HCT116 (cell line): ENCODE results near the gene ISL2. TPM values are rescaled to one million over a fixed set of nuclear protein-coding genes. Genes with fewer than 3 reads are reported as not detected.

Experiments used
- ATAC-seq: fragments of 200-7000 bp; cut with Tn5 transposase; 2 replicates; pipeline ENCODE4 v1.9.1; 2020; ENCODE audit warnings: mild to moderate bottlenecking, moderate library complexity
- BruUV-seq: library from RNA; stranded (reverse); fragments of 400-500 nt; replicated peaks from 2 replicates; lab custom pipeline; 2021; lab: Mats Ljungman, UMichigan
- CTCF ChIA-PET: fragments of 300-600 bp; sonication (Branson Sonifier 250); formaldehyde crosslinking; loops from one replicate; lab custom pipeline; 2021; ENCODE audit warnings: antibody characterized with exemption; lab: Charles Lee
- POLR2A ChIA-PET: fragments of 300-600, 350-600 bp; sonication (Branson Sonifier 250); formaldehyde crosslinking; loops from one replicate; lab custom pipeline; 2021; ENCODE audit warnings: antibody characterized with exemption; lab: Charles Lee
- RAD21 ChIA-PET, 2 experiments: fragments of 300-600 bp; sonication (Branson Sonifier 250); formaldehyde crosslinking; loops; one replicate each; lab custom pipeline; 2023; ENCODE audit warnings: low total read pairs in 2 of 2; ENCODE audit not compliant: uncharacterized antibody in 2 of 2, unreplicated experiment in 2 of 2, low non-redundant PET in 1 of 2; lab: Charles Lee
- DNase-seq: peaks from one replicate; pipeline ENCODE4 v3.0.0-alpha.2; 2010; ENCODE audit warnings: low read depth, low spot score
- H2AFZ ChIP-seq: fragments of 200-600 bp; shearing (Covaris generic), sonication (generic); 2 replicates; pipeline ENCODE4 v1.6.1; 2017; ENCODE audit warnings: low read depth, mixed run types, mixed read lengths, antibody characterized with exemption, low read length; ENCODE audit not compliant: poor library complexity, severe bottlenecking
- H3K27ac ChIP-seq: 2 replicates; pipeline ENCODE4 v1.5.1; 2012; ENCODE audit warnings: low read depth, low read length
- H3K27me3 ChIP-seq: fragments of 200-600 bp; sonication (generic); 2 replicates; pipeline ENCODE4 v1.6.1; 2016; ENCODE audit warnings: mixed run types, low read length, mixed read lengths; ENCODE audit not compliant: insufficient read depth
- H3K36me3 ChIP-seq, 2 experiments: fragments of 200-500 bp in 1 of 2; fragments of 200-600 bp in 1 of 2; sonication (Bioruptor generic) in 1 of 2; sonication (generic) in 1 of 2; 2 replicates each; pipeline versions ENCODE4 v1.5.1 to v1.6.1; 2014 to 2016; ENCODE audit warnings: low read length in 2 of 2, inconsistent platforms in 1 of 2, mixed read lengths in 1 of 2, mixed run types in 1 of 2; ENCODE audit not compliant: insufficient read depth in 2 of 2, control insufficient read depth in 1 of 2
- H3K4me1 ChIP-seq, 2 experiments: fragments of 200-600 bp in 1 of 2; sonication (generic) in 1 of 2; 2 replicates each; pipeline versions ENCODE4 v1.5.1 to v1.6.1; 2012 to 2017; ENCODE audit warnings: low read length in 2 of 2, inconsistent platforms in 1 of 2, mild to moderate bottlenecking in 1 of 2, mixed read lengths in 1 of 2, mixed run types in 1 of 2, moderate library complexity in 1 of 2; ENCODE audit not compliant: insufficient read depth in 2 of 2, control insufficient read depth in 1 of 2
- H3K4me2 ChIP-seq: fragments of 200-600 bp; sonication (generic); 2 replicates; pipeline ENCODE4 v1.6.1; 2017; ENCODE audit warnings: mixed run types, low read length, mixed read lengths
- H3K4me3 ChIP-seq, 2 experiments: fragments of 200-600 bp in 1 of 2; sonication (generic) in 1 of 2; replicated peaks in 1 of 2; 2 replicates each; pipeline ENCODE4 v1.5.1; 2011 to 2016; ENCODE audit warnings: low read length in 2 of 2, control low read depth in 1 of 2, low read depth in 1 of 2, mild to moderate bottlenecking in 1 of 2, mixed read lengths in 1 of 2, mixed run types in 1 of 2
- H3K79me2 ChIP-seq: fragments of 200-600 bp; sonication (generic); 2 replicates; pipeline ENCODE4 v1.6.1; 2017; ENCODE audit warnings: mild to moderate bottlenecking, mixed run types, low read length, moderate library complexity, mixed read lengths; ENCODE audit not compliant: insufficient read depth
- H3K9ac ChIP-seq: fragments of 200-600 bp; sonication (generic); 2 replicates; pipeline ENCODE4 v1.6.1; 2016; ENCODE audit warnings: low read length, mixed read lengths
- H3K9me2 ChIP-seq: fragments of 200-600 bp; sonication (generic), shearing (Covaris generic); 2 replicates; pipeline ENCODE4 v1.6.1; 2017; ENCODE audit warnings: mixed run types, mild to moderate bottlenecking, moderate library complexity; ENCODE audit not compliant: insufficient read depth
- H3K9me3 ChIP-seq, 2 experiments: fragments of 200-500 bp in 1 of 2; fragments of 200-600 bp in 1 of 2; sonication (Bioruptor generic) in 1 of 2; sonication (generic) in 1 of 2; 2 replicates each; pipeline ENCODE4 v1.6.1; 2014 to 2017; ENCODE audit warnings: low read length in 2 of 2, mixed read lengths in 2 of 2, inconsistent platforms in 1 of 2, low read depth in 1 of 2, mild to moderate bottlenecking in 1 of 2, mixed run types in 1 of 2, moderate library complexity in 1 of 2; ENCODE audit not compliant: control insufficient read depth in 1 of 2, insufficient read depth in 1 of 2
- H4K20me1 ChIP-seq: fragments of 200-600 bp; sonication (generic), shearing (Covaris generic); 2 replicates; pipeline ENCODE4 v1.6.1; 2017; ENCODE audit warnings: mixed run types, mild to moderate bottlenecking, moderate library complexity; ENCODE audit not compliant: insufficient read depth
- ATF3 ChIP-seq: IDR thresholded peaks from 2 replicates; pipeline ENCODE4 v1.6.1; 2012
- CEBPB ChIP-seq: IDR thresholded peaks from 2 replicates; pipeline ENCODE4 v1.6.1; 2012; ENCODE audit warnings: low read depth
- EGR1 ChIP-seq: IDR thresholded peaks from 2 replicates; pipeline ENCODE4 v1.6.1; 2012; ENCODE audit warnings: low read depth
- ELF1 ChIP-seq: IDR thresholded peaks from 2 replicates; pipeline ENCODE4 v1.6.1; 2012; ENCODE audit warnings: low read depth, borderline replicate concordance
- EZH2 ChIP-seq: fragments of 200-600 bp; sonication (generic); IDR thresholded peaks from 2 replicates; pipeline ENCODE4 v1.6.1; 2017; ENCODE audit warnings: antibody characterized with exemption, mixed run types
- EZH2phosphoT487 ChIP-seq: fragments of 200-600 bp; IDR thresholded peaks from 2 replicates; pipeline ENCODE4 v1.6.1; 2018; ENCODE audit warnings: antibody characterized with exemption, borderline replicate concordance
- FOSL1 ChIP-seq: IDR thresholded peaks from 2 replicates; pipeline ENCODE4 v1.6.1; 2012; ENCODE audit warnings: low read depth
- JUND ChIP-seq: IDR thresholded peaks from 2 replicates; pipeline ENCODE4 v1.6.1; 2012
- POLR2A ChIP-seq: IDR thresholded peaks from 2 replicates; pipeline ENCODE4 v1.7.0; 2011; ENCODE audit warnings: borderline replicate concordance; ENCODE audit not compliant: insufficient read depth, insufficient read length; ENCODE audit errors: extremely low read depth
- POLR2AphosphoS5 ChIP-seq: IDR thresholded peaks from 2 replicates; pipeline ENCODE4 v1.6.1; 2011; ENCODE audit warnings: mild to moderate bottlenecking, low read depth, low read length, moderate library complexity
- RAD21 ChIP-seq: IDR thresholded peaks from 2 replicates; pipeline ENCODE4 v1.6.1; 2012; ENCODE audit warnings: low read depth, mild to moderate bottlenecking
- SIN3A ChIP-seq: IDR thresholded peaks from 2 replicates; pipeline ENCODE4 v1.6.1; 2012; ENCODE audit warnings: low read depth
- SP1 ChIP-seq: IDR thresholded peaks from 2 replicates; pipeline ENCODE4 v1.6.1; 2012; ENCODE audit warnings: low read depth
- SRF ChIP-seq: IDR thresholded peaks from 2 replicates; pipeline ENCODE4 v1.6.1; 2012; ENCODE audit warnings: low read depth
- TCF7L2 ChIP-seq: IDR thresholded peaks from 2 replicates; pipeline ENCODE4 v1.7.0; 2011; ENCODE audit warnings: borderline replicate concordance, inconsistent platforms; ENCODE audit not compliant: insufficient read depth, insufficient read length; ENCODE audit errors: extremely low read depth
- YY1 ChIP-seq: IDR thresholded peaks from 2 replicates; pipeline ENCODE4 v1.6.1; 2011; ENCODE audit warnings: low read length, low read depth, moderate library complexity, mild to moderate bottlenecking; ENCODE audit not compliant: insufficient replicate concordance; ENCODE audit errors: extremely low read depth
- ZFX ChIP-seq: fragments of 450-650 bp; IDR thresholded peaks from 2 replicates; pipeline ENCODE4 v1.6.1; 2017
- intact Hi-C: fragments of 100-400 bp; cut with micrococcal nuclease; formaldehyde crosslinking; loops from 2 replicates; pipeline ENCODE4 v1.10.0; 2022
- total RNA-seq: library from RNA; stranded (reverse); gene quantifications from one replicate; pipeline ENCODE4 v1.2.1, GENCODE V29; 2021; ENCODE audit not compliant: unreplicated experiment
- TF ChIP-seq, protein P1 (sequence below): IDR thresholded peaks from 2 replicates; pipeline ENCODE4 v1.6.1; 2011; ENCODE audit warnings: mild to moderate bottlenecking, low read length, moderate library complexity; ENCODE audit not compliant: insufficient replicate concordance; ENCODE audit errors: extremely low read depth
- TF ChIP-seq, protein P2 (sequence below): IDR thresholded peaks from 2 replicates; pipeline ENCODE4 v1.6.1; 2012
- TF ChIP-seq, protein P3 (sequence below), 3 experiments: fragments of 200-600 bp in 1 of 3; sonication (generic) in 1 of 3; IDR thresholded peaks in 2 of 3; conservative IDR thresholded peaks in 1 of 3; 2 replicates each; pipeline ENCODE4 v1.5.1; 2012 to 2017; ENCODE audit warnings: low read depth in 2 of 3, low read length in 2 of 3, antibody characterized with exemption in 1 of 3, borderline replicate concordance in 1 of 3, control low read depth in 1 of 3, mild to moderate bottlenecking in 1 of 3, mixed read lengths in 1 of 3, mixed run types in 1 of 3, moderate library complexity in 1 of 3; ENCODE audit not compliant: insufficient read depth in 1 of 3

ISL2 gene
- total RNA-seq, 1 experiment from 2014 or later, result 11.6 TPM

DNA sequence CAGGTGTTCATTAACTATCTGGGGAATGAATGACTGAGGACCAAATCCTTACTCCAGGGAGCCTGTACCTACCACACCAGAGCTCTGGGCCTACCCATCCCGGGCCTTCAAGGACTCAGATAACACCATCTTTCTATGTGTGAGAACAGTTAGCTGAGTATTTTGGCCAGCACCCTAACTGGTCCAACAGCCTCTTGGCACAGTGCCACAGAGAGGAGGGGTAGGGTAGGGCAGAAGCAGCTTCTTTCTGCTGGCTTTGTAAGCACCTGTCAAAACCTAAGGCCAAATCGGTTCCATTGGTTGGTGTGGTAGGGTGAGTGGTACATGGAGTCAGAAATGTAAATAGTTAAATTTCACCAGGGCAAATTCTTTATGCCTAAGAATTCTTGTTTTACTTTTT is 26.7 kb downstream of the ISL2 start (continued):
- TF ChIP-seq, protein P1, sequence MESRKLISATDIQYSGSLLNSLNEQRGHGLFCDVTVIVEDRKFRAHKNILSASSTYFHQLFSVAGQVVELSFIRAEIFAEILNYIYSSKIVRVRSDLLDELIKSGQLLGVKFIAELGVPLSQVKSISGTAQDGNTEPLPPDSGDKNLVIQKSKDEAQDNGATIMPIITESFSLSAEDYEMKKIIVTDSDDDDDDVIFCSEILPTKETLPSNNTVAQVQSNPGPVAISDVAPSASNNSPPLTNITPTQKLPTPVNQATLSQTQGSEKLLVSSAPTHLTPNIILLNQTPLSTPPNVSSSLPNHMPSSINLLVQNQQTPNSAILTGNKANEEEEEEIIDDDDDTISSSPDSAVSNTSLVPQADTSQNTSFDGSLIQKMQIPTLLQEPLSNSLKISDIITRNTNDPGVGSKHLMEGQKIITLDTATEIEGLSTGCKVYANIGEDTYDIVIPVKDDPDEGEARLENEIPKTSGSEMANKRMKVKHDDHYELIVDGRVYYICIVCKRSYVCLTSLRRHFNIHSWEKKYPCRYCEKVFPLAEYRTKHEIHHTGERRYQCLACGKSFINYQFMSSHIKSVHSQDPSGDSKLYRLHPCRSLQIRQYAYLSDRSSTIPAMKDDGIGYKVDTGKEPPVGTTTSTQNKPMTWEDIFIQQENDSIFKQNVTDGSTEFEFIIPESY, result no peak
- TF ChIP-seq YY1 (no peak), POLR2A (no peak), RAD21 (no peak), ZFX (no peak)

- BruUV-seq, result no TSS peak
- Histone ChIP-seq H3K4me2 (no peak overlapping the region), H3K27ac (no peak overlapping the region), H3K27me3 (no peaks in the 10 kb centered on the region), H3K9me3 (no peaks in the 10 kb centered on the region), H4K20me1 (no peaks in the 10 kb centered on the region), H3K79me2 (no peaks in the 10 kb centered on the region), H2AFZ (no peak overlapping the region), H3K4me1 (no peaks in the 10 kb centered on the region), H3K36me3 (no peaks in the 10 kb centered on the region), H3K4me3 (no peak overlapping the region), H3K9me2 (no peaks in the 10 kb centered on the region), H3K9ac (no peak overlapping the region)
- ChIA-PET RAD21 (no interaction called here), POLR2A (interaction anchor here (1.7 kb wide), 1 partner anchor 30 kb away, joined by 5 read pairs; the partner anchor contains the start of gene ISL2), CTCF (no interaction called here)
- no peak for DNase-seq
- TF ChIP-seq POLR2AphosphoS5, result no peak
- TF ChIP-seq, protein P2, sequence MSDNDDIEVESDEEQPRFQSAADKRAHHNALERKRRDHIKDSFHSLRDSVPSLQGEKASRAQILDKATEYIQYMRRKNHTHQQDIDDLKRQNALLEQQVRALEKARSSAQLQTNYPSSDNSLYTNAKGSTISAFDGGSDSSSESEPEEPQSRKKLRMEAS, result no peak
- no peak for TF ChIP-seq POLR2A
- no peak for TF ChIP-seq SP1
- TF ChIP-seq CEBPB, result no peak
- no peak for TF ChIP-seq EZH2
- TF ChIP-seq, protein P3, sequence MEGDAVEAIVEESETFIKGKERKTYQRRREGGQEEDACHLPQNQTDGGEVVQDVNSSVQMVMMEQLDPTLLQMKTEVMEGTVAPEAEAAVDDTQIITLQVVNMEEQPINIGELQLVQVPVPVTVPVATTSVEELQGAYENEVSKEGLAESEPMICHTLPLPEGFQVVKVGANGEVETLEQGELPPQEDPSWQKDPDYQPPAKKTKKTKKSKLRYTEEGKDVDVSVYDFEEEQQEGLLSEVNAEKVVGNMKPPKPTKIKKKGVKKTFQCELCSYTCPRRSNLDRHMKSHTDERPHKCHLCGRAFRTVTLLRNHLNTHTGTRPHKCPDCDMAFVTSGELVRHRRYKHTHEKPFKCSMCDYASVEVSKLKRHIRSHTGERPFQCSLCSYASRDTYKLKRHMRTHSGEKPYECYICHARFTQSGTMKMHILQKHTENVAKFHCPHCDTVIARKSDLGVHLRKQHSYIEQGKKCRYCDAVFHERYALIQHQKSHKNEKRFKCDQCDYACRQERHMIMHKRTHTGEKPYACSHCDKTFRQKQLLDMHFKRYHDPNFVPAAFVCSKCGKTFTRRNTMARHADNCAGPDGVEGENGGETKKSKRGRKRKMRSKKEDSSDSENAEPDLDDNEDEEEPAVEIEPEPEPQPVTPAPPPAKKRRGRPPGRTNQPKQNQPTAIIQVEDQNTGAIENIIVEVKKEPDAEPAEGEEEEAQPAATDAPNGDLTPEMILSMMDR (IDR thresholded peaks at IDR 0.05 in 2 of 3, conservative IDR thresholded peaks at IDR 0.05 in 1 of 3; ENCODE audit: borderline replicate concordance in 1 of 3, insufficient read depth in 1 of 3, low read depth in 2 of 3, low read length in 2 of 3), result no peak
- no peak for TF ChIP-seq ATF3
- TF ChIP-seq EZH2phosphoT487, result no peak
- TF ChIP-seq, protein P1, result no peak
- TF ChIP-seq SIN3A, result no peak
- no peak for TF ChIP-seq FOSL1
- TF ChIP-seq EGR1, result no peak
- no peak for TF ChIP-seq TCF7L2
- no peak for TF ChIP-seq SRF
- TF ChIP-seq ELF1, result no peak
- TF ChIP-seq JUND, result no peak
- TF ChIP-seq RAD21, result no peak
- no peak for ATAC-seq
- intact Hi-C loops, result no loop called here
Observed at GRCh38 chr15:76366714-76367113, 30.1 kb downstream of the ISL2 start.
